Gastroesophageal sphincter (tissue), 3 donors: Measurements from ENCODE around the gene ADIPOR2.

ENCODE experiments used
- EP300 ChIP-seq: sonication (generic); formaldehyde crosslinking; IDR thresholded peaks from one replicate; pipeline ENCODE4 v1.6.1; 2017; ENCODE audit warnings: antibody characterized with exemption, mild to moderate bottlenecking
- TF ChIP-seq, protein P1 (sequence below), 4 experiments: fragments of 200-600 bp in 2 of 4; fragments of 450-650 bp in 2 of 4; sonication (generic) in 1 of 4; IDR thresholded peaks; one replicate each; pipeline ENCODE4 v1.5.1; 2017 to 2019; ENCODE audit warnings: antibody characterized with exemption in 4 of 4, mild to moderate bottlenecking in 2 of 4, moderate library complexity in 2 of 4

DNA sequence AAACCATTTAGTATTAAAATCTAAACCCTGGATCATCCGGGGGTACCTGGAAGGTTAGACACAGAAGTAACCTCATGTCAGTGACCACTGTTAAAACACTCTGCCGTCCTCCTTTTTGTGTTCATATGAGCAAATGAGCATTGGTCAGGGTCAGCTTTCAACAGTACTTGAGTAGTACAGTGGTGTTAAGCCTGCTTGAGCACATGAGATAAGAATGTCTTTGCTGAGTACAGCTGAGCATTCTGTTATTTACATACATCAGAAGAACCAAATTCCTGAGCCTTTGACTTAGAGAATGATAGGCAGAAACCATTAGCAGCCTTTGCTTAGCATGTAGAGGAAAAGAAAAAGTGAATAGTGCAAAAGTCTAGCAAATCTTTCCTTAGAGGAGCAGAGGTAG is 90.9 kb downstream of the ADIPOR2 start:
- TF ChIP-seq, protein P1, sequence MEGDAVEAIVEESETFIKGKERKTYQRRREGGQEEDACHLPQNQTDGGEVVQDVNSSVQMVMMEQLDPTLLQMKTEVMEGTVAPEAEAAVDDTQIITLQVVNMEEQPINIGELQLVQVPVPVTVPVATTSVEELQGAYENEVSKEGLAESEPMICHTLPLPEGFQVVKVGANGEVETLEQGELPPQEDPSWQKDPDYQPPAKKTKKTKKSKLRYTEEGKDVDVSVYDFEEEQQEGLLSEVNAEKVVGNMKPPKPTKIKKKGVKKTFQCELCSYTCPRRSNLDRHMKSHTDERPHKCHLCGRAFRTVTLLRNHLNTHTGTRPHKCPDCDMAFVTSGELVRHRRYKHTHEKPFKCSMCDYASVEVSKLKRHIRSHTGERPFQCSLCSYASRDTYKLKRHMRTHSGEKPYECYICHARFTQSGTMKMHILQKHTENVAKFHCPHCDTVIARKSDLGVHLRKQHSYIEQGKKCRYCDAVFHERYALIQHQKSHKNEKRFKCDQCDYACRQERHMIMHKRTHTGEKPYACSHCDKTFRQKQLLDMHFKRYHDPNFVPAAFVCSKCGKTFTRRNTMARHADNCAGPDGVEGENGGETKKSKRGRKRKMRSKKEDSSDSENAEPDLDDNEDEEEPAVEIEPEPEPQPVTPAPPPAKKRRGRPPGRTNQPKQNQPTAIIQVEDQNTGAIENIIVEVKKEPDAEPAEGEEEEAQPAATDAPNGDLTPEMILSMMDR (IDR thresholded peaks at IDR 0.05) = no peak
- TF ChIP-seq EP300 = no peak
